ENCODE results near the gene PDZD4. TPM values are rescaled to one million over a fixed set of nuclear protein-coding genes. Genes with fewer than 3 reads are reported as not detected.

PDZD4 gene
- total RNA-seq, 6 donors from 2014 or later: 1.6 to 8.9 (median 6.3) TPM

- TF ChIP-seq POLR2A (IDR thresholded peaks at IDR 0.05) (no peak), CTCF (IDR thresholded peaks at IDR 0.05) (no peak), EP300 (IDR thresholded peaks at IDR 0.05) (no peak), POLR2AphosphoS5 (IDR thresholded peaks at IDR 0.05) (no peak)
- Histone ChIP-seq H3K4me3 (no peak overlapping the region), H3K4me1 (no peaks in the 10 kb centered on the region), H3K36me3 (no peaks in the 10 kb centered on the region), H3K27me3 (peaks cover 0 to 6% (median 0%) of the 10 kb centered on the region in 4 donors), H3K27ac (no peak overlapping the region), H3K9me3 (no peaks in the 10 kb centered on the region)
- 48 to 73% methylated on average over 5 to 20 of the region's 21 CpGs for WGBS, 2 donors
- DNase-seq: no peak
- no peak for ATAC-seq (ENCODE audit: low FRiP score in 2 of 2)
Observed at GRCh38 chrX:153861733-153862310, 31.5 kb upstream of the PDZD4 start.

- no peaks in the 10 kb centered on the region for H3K4me1 ChIP-seq
- H3K36me3 ChIP-seq: no peaks in the 10 kb centered on the region
- ATAC-seq (ENCODE audit: low FRiP score in 2 of 2) (no peak), DNase-seq (no peak)
- H3K27me3 ChIP-seq: peaks cover 0 to 6% (median 0%) of the 10 kb centered on the region in 4 donors
- 67 to 70% methylated on average over 5 to 10 of the region's 10 CpGs for WGBS, 2 donors
- no peak overlapping the region for H3K27ac ChIP-seq
- H3K4me3 ChIP-seq: no peak overlapping the region
- no peak for TF ChIP-seq POLR2AphosphoS5 (IDR thresholded peaks at IDR 0.05)
- TF ChIP-seq POLR2A (IDR thresholded peaks at IDR 0.05): no peak
- TF ChIP-seq EP300 (IDR thresholded peaks at IDR 0.05): no peak
- H3K9me3 ChIP-seq: no peaks in the 10 kb centered on the region
Observed at GRCh38 chrX:153861151-153861550, 30.8 kb upstream of the PDZD4 start.

- Histone ChIP-seq H3K9me3 (no peaks in the 10 kb centered on the region), H3K36me3 (no peaks in the 10 kb centered on the region), H3K27ac (no peak overlapping the region), H3K27me3 (no peaks in the 10 kb centered on the region), H3K4me3 (no peak overlapping the region), H3K4me1 (no peaks in the 10 kb centered on the region)
- TF ChIP-seq POLR2A (IDR thresholded peaks at IDR 0.05) (no peak), EP300 (IDR thresholded peaks at IDR 0.05) (no peak), POLR2AphosphoS5 (IDR thresholded peaks at IDR 0.05) (no peak), CTCF (IDR thresholded peaks at IDR 0.05) (no peak)
- 80 to 86% methylated on average over 2 of the region's 2 CpGs for WGBS, 2 donors
- DNase-seq (no peak), ATAC-seq (ENCODE audit: low FRiP score in 2 of 2) (no peak)
Observed at GRCh38 chrX:153857348-153857903, 27.1 kb upstream of the PDZD4 start.

- no peak for ATAC-seq (ENCODE audit: low FRiP score in 2 of 2)
Observed at GRCh38 chrX:153854702-153855101, 24.4 kb upstream of the PDZD4 start.

GRCh38 chrX:153853902-153854267, 23.5 kb upstream of the PDZD4 start:
- DNase-seq (no peak), ATAC-seq (ENCODE audit: low FRiP score in 2 of 2) (no peak)
- H3K36me3 ChIP-seq: no peaks in the 10 kb centered on the region
- TF ChIP-seq EP300 (IDR thresholded peaks at IDR 0.05): no peak
- no peak for TF ChIP-seq POLR2A (IDR thresholded peaks at IDR 0.05)
- TF ChIP-seq POLR2AphosphoS5 (IDR thresholded peaks at IDR 0.05): no peak
- no peak for TF ChIP-seq CTCF (IDR thresholded peaks at IDR 0.05)
- H3K4me3 ChIP-seq: no peak overlapping the region
- WGBS, 2 donors: 83 to 94% methylated on average over 3 of the region's 3 CpGs
- H3K9me3 ChIP-seq: no peaks in the 10 kb centered on the region
- H3K4me1 ChIP-seq: no peaks in the 10 kb centered on the region
- H3K27ac ChIP-seq: no peak overlapping the region
- no peaks in the 10 kb centered on the region for H3K27me3 ChIP-seq

More at GRCh38 chrX:153854702-153855101, 24.4 kb upstream of the PDZD4 start:
- no peak overlapping the region for H3K4me3 ChIP-seq
- H3K4me1 ChIP-seq: no peaks in the 10 kb centered on the region
- H3K36me3 ChIP-seq: no peaks in the 10 kb centered on the region
- no peak for DNase-seq
- no peaks in the 10 kb centered on the region for H3K27me3 ChIP-seq
- 85 to 86% methylated on average over 4 to 9 of the region's 9 CpGs for WGBS, 2 donors
- no peaks in the 10 kb centered on the region for H3K9me3 ChIP-seq
- no peak overlapping the region for H3K27ac ChIP-seq
- TF ChIP-seq CTCF (IDR thresholded peaks at IDR 0.05) (no peak), POLR2AphosphoS5 (IDR thresholded peaks at IDR 0.05) (no peak), POLR2A (IDR thresholded peaks at IDR 0.05) (no peak), EP300 (IDR thresholded peaks at IDR 0.05) (no peak)
